Amniotic epithelial cell (primary cell): Measurements from ENCODE around the gene WDR93.

ENCODE experiments used
- DNase-seq: peaks from one replicate; pipeline ENCODE4 v3.0.0-alpha.2; 2010; ENCODE audit warnings: low read depth

WDR93 gene

GRCh38 chr15:89662893-89663626 lies 27.6 kb upstream of the WDR93 start:
- DNase-seq: peak; percentile 96

GRCh38 chr15:89664441-89665350 lies 25.9 kb upstream of the WDR93 start:
- no peak for DNase-seq

- peak; percentile 47 for DNase-seq
Measured at GRCh38 chr15:89665449-89666181, 25.0 kb upstream of the WDR93 start.

GRCh38 chr15:89666184-89666857 lies 24.3 kb upstream of the WDR93 start:
- no peak for DNase-seq

GRCh38 chr15:89666858-89667705 lies 23.5 kb upstream of the WDR93 start:
- DNase-seq: no peak

GRCh38 chr15:89667706-89667960 lies 23.0 kb upstream of the WDR93 start:
- no peak for DNase-seq

- no peak for DNase-seq
Measured at GRCh38 chr15:89668171-89668570, 22.4 kb upstream of the WDR93 start.

- DNase-seq: no peak
Measured at GRCh38 chr15:89669309-89669865, 21.2 kb upstream of the WDR93 start.

- no peak for DNase-seq
Measured at GRCh38 chr15:89669941-89670340, 20.7 kb upstream of the WDR93 start.

- DNase-seq: no peak
Measured at GRCh38 chr15:89670971-89671560, 19.5 kb upstream of the WDR93 start.

GRCh38 chr15:89671687-89672086 lies 18.9 kb upstream of the WDR93 start:
- DNase-seq: no peak

- peak; percentile 7 for DNase-seq
Measured at GRCh38 chr15:89672221-89673164, 18.1 kb upstream of the WDR93 start.

- peak; percentile 22 for DNase-seq
Measured at GRCh38 chr15:89673165-89673512, 17.5 kb upstream of the WDR93 start.

GRCh38 chr15:89674526-89674925 lies 16.1 kb upstream of the WDR93 start:
- no peak for DNase-seq

GRCh38 chr15:89675606-89676005 lies 15.0 kb upstream of the WDR93 start:
- no peak for DNase-seq

- no peak for DNase-seq
Measured at GRCh38 chr15:89677381-89677780, 13.2 kb upstream of the WDR93 start.

- DNase-seq: no peak
Measured at GRCh38 chr15:89679212-89679611, 11.4 kb upstream of the WDR93 start, which contains the start of gene PLIN1. PLIN1 (minus strand) TSS chr15:89679367; CDS start chr15:89677489, 1,878 bp downstream.

GRCh38 chr15:89680282-89680873 lies 10.2 kb upstream of the WDR93 start:
- peak; percentile 51 for DNase-seq

GRCh38 chr15:89681146-89681545 lies 9.5 kb upstream of the WDR93 start:
- no peak for DNase-seq
